ENCODE measurements around the gene ARPC5. TPM values are rescaled to one million over a fixed set of nuclear protein-coding genes. Genes with fewer than 3 reads are reported as not detected.

The ARPC5 gene
- total and polyA plus RNA-seq, 4 donors, result 165 to 266 (median 188) TPM

- 82 to 93% methylated on average over 3 of the region's 3 CpGs for WGBS, 2 donors
- no peaks in the 10 kb centered on the region for H3K36me3 ChIP-seq (ENCODE audit: control insufficient read depth in 4 of 4, insufficient read depth in 4 of 4, low read length in 4 of 4)
- ATAC-seq (ENCODE audit: insufficient read depth, low FRiP score), result no peak
- H3K27ac ChIP-seq (ENCODE audit: low read depth in 1 of 2, low read length in 1 of 2), result peak overlapping the region in 1 of 2 donors; percentile 48
- H3K9me3 ChIP-seq (ENCODE audit: control insufficient read depth in 4 of 4, insufficient read depth in 3 of 4, low read length in 3 of 4), result peaks cover 0 to 2% (median 0%) of the 10 kb centered on the region in 4 donors
- H3K4me1 ChIP-seq (ENCODE audit: control insufficient read depth in 5 of 5, insufficient read depth in 5 of 5, low read length in 5 of 5), result peaks cover 0 to 11% (median 3%) of the 10 kb centered on the region in 5 donors
- TF ChIP-seq CTCF (IDR thresholded peaks at IDR 0.05; ENCODE audit: control extremely low read depth, extremely low read depth), result no peak
- no peak overlapping the region for H3K9ac ChIP-seq (ENCODE audit: insufficient read depth in 1 of 2, low read length in 2 of 2)
- H3K27me3 ChIP-seq (ENCODE audit: control insufficient read depth in 3 of 3, insufficient read depth in 3 of 3, low read length in 2 of 3), result no peaks in the 10 kb centered on the region
- no peak overlapping the region for H3K4me3 ChIP-seq
- no peak for DNase-seq
Observed at GRCh38 chr1:183600634-183601033, 34.9 kb downstream of the ARPC5 start.

DNA sequence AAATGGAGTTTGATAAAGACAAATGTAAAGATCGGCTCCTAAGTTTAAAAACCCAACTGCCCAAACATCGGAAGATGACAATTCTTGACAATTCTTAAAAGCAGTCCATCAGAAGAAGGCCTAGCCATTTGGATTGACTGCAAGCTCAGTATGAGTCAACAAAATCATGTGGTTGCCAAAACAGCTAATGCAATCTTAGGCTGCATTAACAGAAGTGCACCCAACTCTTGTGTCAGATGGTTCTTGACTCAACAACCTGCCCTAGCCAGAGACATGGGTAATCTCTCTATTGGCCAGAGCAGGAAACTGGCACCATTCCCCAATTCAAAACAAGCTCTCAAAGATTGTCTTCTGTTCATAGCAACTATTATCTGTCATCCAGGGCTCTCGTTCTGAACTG is 35.4 kb downstream of the ARPC5 start:
- TF ChIP-seq CTCF (IDR thresholded peaks at IDR 0.05; ENCODE audit: control extremely low read depth, extremely low read depth), result no peak
- Histone ChIP-seq H3K4me1 (ENCODE audit: control insufficient read depth in 5 of 5, insufficient read depth in 5 of 5, low read length in 5 of 5) (peaks cover 0 to 11% (median 3%) of the 10 kb centered on the region in 5 donors), H3K27ac (ENCODE audit: low read depth in 1 of 2, low read length in 1 of 2) (no peak overlapping the region), H3K9me3 (ENCODE audit: control insufficient read depth in 4 of 4, insufficient read depth in 3 of 4, low read length in 3 of 4) (peaks cover 0 to 2% (median 0%) of the 10 kb centered on the region in 4 donors), H3K36me3 (ENCODE audit: control insufficient read depth in 4 of 4, insufficient read depth in 4 of 4, low read length in 4 of 4) (no peaks in the 10 kb centered on the region), H3K9ac (ENCODE audit: insufficient read depth in 1 of 2, low read length in 2 of 2) (no peak overlapping the region), H3K27me3 (ENCODE audit: control insufficient read depth in 3 of 3, insufficient read depth in 3 of 3, low read length in 2 of 3) (no peaks in the 10 kb centered on the region), H3K4me3 (no peak overlapping the region)
- ATAC-seq (ENCODE audit: insufficient read depth, low FRiP score) (peak; percentile 61), DNase-seq (no peak)
- WGBS, 2 donors, result 69 to 82% methylated on average over 3 of the region's 3 CpGs

DNA sequence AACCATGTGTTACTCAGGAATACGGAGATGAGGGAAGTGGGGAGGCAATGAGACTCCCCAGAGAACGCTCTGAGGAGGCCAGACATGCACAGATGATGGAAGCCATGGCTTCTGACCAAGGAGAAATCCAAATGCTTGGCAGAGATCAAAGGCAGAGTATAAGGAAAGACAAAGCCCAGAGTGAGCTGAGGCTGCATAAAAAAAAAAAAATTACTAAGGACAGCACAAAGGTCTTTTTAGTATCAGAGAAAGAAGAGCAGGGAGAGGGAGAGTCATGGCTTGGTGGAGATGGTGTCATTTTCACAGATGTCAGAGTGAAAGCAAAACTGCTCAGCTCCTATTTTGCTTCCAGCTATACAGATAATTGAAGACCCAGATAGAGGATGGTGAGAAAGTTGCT is 37.2 kb downstream of the ARPC5 start:
- WGBS, 2 donors, result 62 to 78% methylated on average over 2 of the region's 2 CpGs
- no peak overlapping the region for H3K27ac ChIP-seq (ENCODE audit: low read depth in 1 of 2, low read length in 1 of 2)
- H3K27me3 ChIP-seq (ENCODE audit: control insufficient read depth in 3 of 3, insufficient read depth in 3 of 3, low read length in 2 of 3), result no peaks in the 10 kb centered on the region
- no peak overlapping the region for H3K9ac ChIP-seq (ENCODE audit: insufficient read depth in 1 of 2, low read length in 2 of 2)
- peaks cover 0 to 11% (median 3%) of the 10 kb centered on the region in 5 donors for H3K4me1 ChIP-seq (ENCODE audit: control insufficient read depth in 5 of 5, insufficient read depth in 5 of 5, low read length in 5 of 5)
- H3K4me3 ChIP-seq, result no peak overlapping the region
- DNase-seq (peak in 1 of 3 donors; percentile 37), ATAC-seq (ENCODE audit: insufficient read depth, low FRiP score) (no peak)
- H3K9me3 ChIP-seq (ENCODE audit: control insufficient read depth in 4 of 4, insufficient read depth in 3 of 4, low read length in 3 of 4), result peaks cover 0 to 2% (median 0%) of the 10 kb centered on the region in 4 donors
- H3K36me3 ChIP-seq (ENCODE audit: control insufficient read depth in 4 of 4, insufficient read depth in 4 of 4, low read length in 4 of 4), result no peaks in the 10 kb centered on the region
- TF ChIP-seq CTCF (IDR thresholded peaks at IDR 0.05; ENCODE audit: control extremely low read depth, extremely low read depth), result no peak
